HCT116 (cell line): Measurements from ENCODE around the gene ANO2.

Experiments used
- EZH2 ChIP-seq: fragments of 200-600 bp; sonication (generic); IDR thresholded peaks from 2 replicates; pipeline ENCODE4 v1.6.1; 2017; ENCODE audit warnings: antibody characterized with exemption, mixed run types
- POLR2A ChIP-seq: IDR thresholded peaks from 2 replicates; pipeline ENCODE4 v1.7.0; 2011; ENCODE audit warnings: borderline replicate concordance; ENCODE audit not compliant: insufficient read depth, insufficient read length; ENCODE audit errors: extremely low read depth
- SRF ChIP-seq: IDR thresholded peaks from 2 replicates; pipeline ENCODE4 v1.6.1; 2012; ENCODE audit warnings: low read depth
- TF ChIP-seq, protein P1 (sequence below), 3 experiments: fragments of 200-600 bp in 1 of 3; sonication (generic) in 1 of 3; IDR thresholded peaks in 2 of 3; conservative IDR thresholded peaks in 1 of 3; 2 replicates each; pipeline ENCODE4 v1.5.1; 2012 to 2017; ENCODE audit warnings: low read depth in 2 of 3, low read length in 2 of 3, antibody characterized with exemption in 1 of 3, borderline replicate concordance in 1 of 3, control low read depth in 1 of 3, mild to moderate bottlenecking in 1 of 3, mixed read lengths in 1 of 3, mixed run types in 1 of 3, moderate library complexity in 1 of 3; ENCODE audit not compliant: insufficient read depth in 1 of 3

DNA sequence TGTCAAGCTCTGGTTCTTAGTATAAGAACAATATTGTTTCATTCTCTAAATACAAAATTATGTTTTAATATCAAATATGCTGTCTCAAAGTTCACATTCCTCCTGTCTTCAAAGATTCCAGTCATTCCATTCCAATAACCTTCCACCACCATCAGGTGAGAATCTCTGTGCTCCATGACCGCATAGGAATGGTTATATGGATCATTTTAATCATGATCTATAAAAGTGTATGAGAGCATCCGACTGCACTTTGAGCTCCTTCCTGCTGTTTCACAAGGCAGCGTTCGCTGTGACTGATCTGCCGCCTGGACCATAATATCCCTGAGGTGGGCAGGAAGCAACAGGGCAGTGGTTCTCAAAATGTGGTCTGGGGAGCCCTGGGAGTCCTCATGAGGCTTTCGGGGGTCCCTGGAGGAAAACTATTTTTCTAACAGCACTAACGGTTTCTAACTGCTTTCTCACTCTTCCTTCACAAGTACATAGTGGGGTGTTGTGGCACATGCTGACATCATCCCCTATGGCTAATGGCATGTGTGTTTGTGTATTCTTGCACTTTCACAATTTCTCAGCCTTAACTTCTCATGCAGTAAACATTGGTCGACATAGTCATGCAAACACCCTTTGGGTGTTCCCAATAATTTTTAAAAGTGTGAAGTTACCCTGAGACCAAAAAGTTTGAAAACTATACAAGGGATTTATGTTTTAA lies 137.4 kb downstream of the ANO2 start:
- TF ChIP-seq, protein P1, sequence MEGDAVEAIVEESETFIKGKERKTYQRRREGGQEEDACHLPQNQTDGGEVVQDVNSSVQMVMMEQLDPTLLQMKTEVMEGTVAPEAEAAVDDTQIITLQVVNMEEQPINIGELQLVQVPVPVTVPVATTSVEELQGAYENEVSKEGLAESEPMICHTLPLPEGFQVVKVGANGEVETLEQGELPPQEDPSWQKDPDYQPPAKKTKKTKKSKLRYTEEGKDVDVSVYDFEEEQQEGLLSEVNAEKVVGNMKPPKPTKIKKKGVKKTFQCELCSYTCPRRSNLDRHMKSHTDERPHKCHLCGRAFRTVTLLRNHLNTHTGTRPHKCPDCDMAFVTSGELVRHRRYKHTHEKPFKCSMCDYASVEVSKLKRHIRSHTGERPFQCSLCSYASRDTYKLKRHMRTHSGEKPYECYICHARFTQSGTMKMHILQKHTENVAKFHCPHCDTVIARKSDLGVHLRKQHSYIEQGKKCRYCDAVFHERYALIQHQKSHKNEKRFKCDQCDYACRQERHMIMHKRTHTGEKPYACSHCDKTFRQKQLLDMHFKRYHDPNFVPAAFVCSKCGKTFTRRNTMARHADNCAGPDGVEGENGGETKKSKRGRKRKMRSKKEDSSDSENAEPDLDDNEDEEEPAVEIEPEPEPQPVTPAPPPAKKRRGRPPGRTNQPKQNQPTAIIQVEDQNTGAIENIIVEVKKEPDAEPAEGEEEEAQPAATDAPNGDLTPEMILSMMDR (IDR thresholded peaks at IDR 0.05 in 2 of 3, conservative IDR thresholded peaks at IDR 0.05 in 1 of 3; ENCODE audit: borderline replicate concordance in 1 of 3, insufficient read depth in 1 of 3, low read depth in 2 of 3, low read length in 2 of 3) = no peak
- TF ChIP-seq POLR2A = no peak
- no peak for TF ChIP-seq EZH2
- no peak for TF ChIP-seq SRF
